Lung microvascular endothelial cell (primary cell): ENCODE data around the gene MSH6. TPM values are rescaled to one million over a fixed set of nuclear protein-coding genes. Genes with fewer than 3 reads are reported as not detected.

ENCODE experiments used
- DNase-seq, 2 donors: peaks; one replicate each; pipeline versions ENCODE4 v3.0.0 to v3.0.0-alpha.2; 2010; ENCODE audit warnings: low read depth in 2 of 2
- total RNA-seq: library from RNA; depleted of rRNA; stranded (reverse); fragments of >200 nt; gene quantifications from 2 replicates; pipeline ENCODE4 v1.2.1, GENCODE V29; 2014

MSH6 gene
- total RNA-seq: 13.5 and 13.7 TPM in 2 replicates

GRCh38 chr2:47782671-47783485 lies at the start of gene MSH6:
TSS of gene MSH6 (plus strand) at chr2:47783145. CDS start at chr2:47783234, 89 bp downstream.
- peak; percentile 90 to 92 for DNase-seq

GRCh38 chr2:47735136-47735869 lies 47.6 kb upstream of the MSH6 start:
- no peak for DNase-seq

GRCh38 chr2:47735912-47736311 lies 47.0 kb upstream of the MSH6 start:
- DNase-seq: no peak

GRCh38 chr2:47737191-47737975 lies 45.6 kb upstream of the MSH6 start:
- no peak for DNase-seq

GRCh38 chr2:47738331-47738730 lies 44.6 kb upstream of the MSH6 start:
- DNase-seq: no peak

- DNase-seq: no peak
These were observed 41.8 kb upstream of the MSH6 start for GRCh38 chr2:47741101-47741500.

- no peak for DNase-seq
These were observed 41.3 kb upstream of the MSH6 start for GRCh38 chr2:47741637-47742036.

- DNase-seq: no peak
These were observed 38.9 kb upstream of the MSH6 start for GRCh38 chr2:47744074-47744473.

- DNase-seq: no peak
These were observed 35.1 kb upstream of the MSH6 start for GRCh38 chr2:47747878-47748277.

- DNase-seq: no peak
These were observed 31.0 kb upstream of the MSH6 start for GRCh38 chr2:47751856-47752414.

GRCh38 chr2:47767497-47767844 lies 15.5 kb upstream of the MSH6 start:
- DNase-seq: no peak

GRCh38 chr2:47767880-47768609 lies 14.9 kb upstream of the MSH6 start:
- peak; percentile 54 to 72 for DNase-seq

GRCh38 chr2:47769318-47769717 lies 13.6 kb upstream of the MSH6 start:
- DNase-seq: no peak

GRCh38 chr2:47771211-47771610 lies 11.7 kb upstream of the MSH6 start:
- peak; percentile 66 to 91 for DNase-seq

- DNase-seq: no peak
These were observed 10.6 kb upstream of the MSH6 start for GRCh38 chr2:47772343-47772742.

GRCh38 chr2:47774567-47774966 lies 8.4 kb upstream of the MSH6 start:
- no peak for DNase-seq

GRCh38 chr2:47777277-47777937 lies 5.5 kb upstream of the MSH6 start:
- no peak for DNase-seq

- DNase-seq: no peak
These were observed 4.1 kb upstream of the MSH6 start for GRCh38 chr2:47778698-47779425.

GRCh38 chr2:47779426-47779790 lies 3.5 kb upstream of the MSH6 start:
- DNase-seq: peak in 1 of 2 donors; percentile 58

- peak in 1 of 2 donors; percentile 2 for DNase-seq
These were observed 619 bp upstream of the MSH6 start for GRCh38 chr2:47782381-47782670.
